Suprapubic skin (tissue), 4 donors: ENCODE measurements around the gene PGM1. TPM values are rescaled to one million over a fixed set of nuclear protein-coding genes. Genes with fewer than 3 reads are reported as not detected.

Source experiments
- DNase-seq, 2 donors: peaks; one replicate each; pipeline ENCODE4 v3.0.0-alpha.2; 2019; ENCODE audit warnings: low spot score in 2 of 2
- H3K27ac ChIP-seq: fragments of 200-600 bp; sonication (generic); one replicate; pipeline ENCODE4 v1.5.1; 2019
- H3K27me3 ChIP-seq: fragments of 200-600 bp; sonication (generic); one replicate; pipeline ENCODE4 v1.5.1; 2019
- H3K36me3 ChIP-seq: fragments of 200-600 bp; sonication (generic); one replicate; pipeline ENCODE4 v1.5.1; 2019
- H3K4me1 ChIP-seq: fragments of 200-600 bp; sonication (generic); one replicate; pipeline ENCODE4 v1.5.1; 2019
- H3K4me3 ChIP-seq: fragments of 200-600 bp; sonication (generic); one replicate; pipeline ENCODE4 v1.5.1; 2019; ENCODE audit warnings: mild to moderate bottlenecking
- H3K9me3 ChIP-seq: fragments of 200-600 bp; sonication (generic); one replicate; pipeline ENCODE4 v1.5.1; 2019
- CTCF ChIP-seq, 2 donors: fragments of 200-600 bp in 1 of 2; fragments of 450-650 bp in 1 of 2; sonication (generic) in 1 of 2; IDR thresholded peaks; one replicate each; pipeline ENCODE4 v1.5.1; 2016 to 2019; ENCODE audit warnings: antibody characterized with exemption in 2 of 2, mild to moderate bottlenecking in 1 of 2, moderate library complexity in 1 of 2
- EP300 ChIP-seq: sonication (generic); formaldehyde crosslinking; IDR thresholded peaks from one replicate; pipeline ENCODE4 v1.6.1; 2017; ENCODE audit warnings: antibody characterized with exemption
- POLR2A ChIP-seq, 2 donors: fragments of 450-650 bp; IDR thresholded peaks; one replicate each; pipeline ENCODE4 v1.6.1; 2017; ENCODE audit warnings: antibody characterized with exemption in 2 of 2, mild to moderate bottlenecking in 2 of 2, moderate library complexity in 2 of 2
- POLR2AphosphoS5 ChIP-seq, 3 donors: sonication (generic); formaldehyde crosslinking; IDR thresholded peaks; one replicate each; pipeline ENCODE4 v1.6.1; 2017; ENCODE audit warnings: antibody characterized with exemption in 3 of 3
- WGBS: methylation state at CpG from one replicate; pipeline ENCODE4 v1.1.5; 2018; 5-methylcytosine and 5-hydroxymethylcytosine counted together
- total RNA-seq, 4 donors: library from RNA; depleted of rRNA; stranded (reverse); fragments of >200 nt; gene quantifications; one replicate each; pipeline ENCODE4 v1.1.0, GENCODE V29; 2016

PGM1 gene
- total RNA-seq, 4 donors from 2014 or later: 38.9 to 52.8 (median 45.4) TPM

GRCh38 chr1:63704443-63704842, 111.2 kb downstream of the PGM1 start:
- H3K27ac ChIP-seq: no peak overlapping the region
- WGBS: 72% methylated on average over 3 of the region's 3 CpGs

GRCh38 chr1:63705078-63705477, 111.9 kb downstream of the PGM1 start:
- H3K36me3 ChIP-seq: no peaks in the 10 kb centered on the region
- H3K4me3 ChIP-seq: no peak overlapping the region
- H3K4me1 ChIP-seq: no peaks in the 10 kb centered on the region
- H3K27ac ChIP-seq: no peak overlapping the region
- no peaks in the 10 kb centered on the region for H3K27me3 ChIP-seq
- WGBS: 79% methylated on average over 6 of the region's 6 CpGs
- no peaks in the 10 kb centered on the region for H3K9me3 ChIP-seq
- TF ChIP-seq EP300 (no peak), CTCF (IDR thresholded peaks at IDR 0.05) (no peak), POLR2A (IDR thresholded peaks at IDR 0.05) (no peak)
- no peak for DNase-seq

More at GRCh38 chr1:63704443-63704842, 111.2 kb downstream of the PGM1 start:
- Histone ChIP-seq H3K27me3 (no peaks in the 10 kb centered on the region), H3K9me3 (no peaks in the 10 kb centered on the region), H3K4me3 (no peak overlapping the region), H3K4me1 (no peaks in the 10 kb centered on the region), H3K36me3 (no peaks in the 10 kb centered on the region)
- DNase-seq: no peak
- TF ChIP-seq POLR2AphosphoS5 (IDR thresholded peaks at IDR 0.05): no peak
- no peak for TF ChIP-seq CTCF (IDR thresholded peaks at IDR 0.05)
- no peak for TF ChIP-seq EP300
- no peak for TF ChIP-seq POLR2A (IDR thresholded peaks at IDR 0.05)

GRCh38 chr1:63709267-63709828, 116.1 kb downstream of the PGM1 start:
- no peak overlapping the region for H3K27ac ChIP-seq
- no peaks in the 10 kb centered on the region for H3K27me3 ChIP-seq
- H3K36me3 ChIP-seq: no peaks in the 10 kb centered on the region
- peaks cover 8% of the 10 kb centered on the region for H3K4me1 ChIP-seq
- no peak for TF ChIP-seq CTCF (IDR thresholded peaks at IDR 0.05)
- TF ChIP-seq POLR2A (IDR thresholded peaks at IDR 0.05): no peak
- TF ChIP-seq POLR2AphosphoS5 (IDR thresholded peaks at IDR 0.05): no peak
- no peak for TF ChIP-seq EP300
- 91% methylated on average over 9 of the region's 9 CpGs for WGBS
- H3K4me3 ChIP-seq: no peak overlapping the region
- no peak for DNase-seq
- no peaks in the 10 kb centered on the region for H3K9me3 ChIP-seq

Other genes starting within 250 kb of the PGM1 start
- 10 to 100 TPM in 3 of 4 donors, 1 to 10 TPM in 1; 10.0 to 45.0 (median 17.6) TPM for gene ALG6, start 225.8 kb upstream of the PGM1 start, total RNA-seq
- gene ITGB3BP, start 70.2 kb upstream of the PGM1 start, total RNA-seq: 10 to 100 TPM; 10.3 to 22.2 (median 16.1) TPM
- gene EFCAB7, start 69.9 kb upstream of the PGM1 start, total RNA-seq: 10 to 100 TPM in 1 of 4 donors, 1 to 10 TPM in 3; 2.8 to 14.1 (median 8.0) TPM
- gene ROR1, start 180.6 kb downstream of the PGM1 start, total RNA-seq: 10 to 100 TPM; 10.6 to 21.7 (median 15.1) TPM